ENCODE data around the gene GSTT2.

DNA sequence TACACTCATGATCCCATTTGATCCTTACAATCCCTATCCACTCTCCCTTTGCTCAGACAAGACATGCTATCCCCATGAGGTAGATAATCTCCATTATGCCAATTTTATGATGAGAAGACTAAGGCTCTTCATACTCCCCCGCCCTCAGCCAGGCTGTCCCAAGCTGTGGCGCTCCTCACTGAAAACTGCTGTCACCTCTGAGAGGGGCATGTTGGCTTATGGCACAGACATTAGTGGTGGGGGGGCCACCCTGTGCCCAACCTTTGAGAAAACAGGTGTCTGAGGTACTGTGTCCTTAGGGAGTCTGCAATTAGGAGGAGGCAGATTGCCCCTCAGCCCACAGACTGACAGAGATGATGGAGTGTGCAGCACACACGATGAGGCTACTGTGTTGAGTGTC lies 10.9 kb upstream of the GSTT2 start:
- TF ChIP-seq, protein P1, sequence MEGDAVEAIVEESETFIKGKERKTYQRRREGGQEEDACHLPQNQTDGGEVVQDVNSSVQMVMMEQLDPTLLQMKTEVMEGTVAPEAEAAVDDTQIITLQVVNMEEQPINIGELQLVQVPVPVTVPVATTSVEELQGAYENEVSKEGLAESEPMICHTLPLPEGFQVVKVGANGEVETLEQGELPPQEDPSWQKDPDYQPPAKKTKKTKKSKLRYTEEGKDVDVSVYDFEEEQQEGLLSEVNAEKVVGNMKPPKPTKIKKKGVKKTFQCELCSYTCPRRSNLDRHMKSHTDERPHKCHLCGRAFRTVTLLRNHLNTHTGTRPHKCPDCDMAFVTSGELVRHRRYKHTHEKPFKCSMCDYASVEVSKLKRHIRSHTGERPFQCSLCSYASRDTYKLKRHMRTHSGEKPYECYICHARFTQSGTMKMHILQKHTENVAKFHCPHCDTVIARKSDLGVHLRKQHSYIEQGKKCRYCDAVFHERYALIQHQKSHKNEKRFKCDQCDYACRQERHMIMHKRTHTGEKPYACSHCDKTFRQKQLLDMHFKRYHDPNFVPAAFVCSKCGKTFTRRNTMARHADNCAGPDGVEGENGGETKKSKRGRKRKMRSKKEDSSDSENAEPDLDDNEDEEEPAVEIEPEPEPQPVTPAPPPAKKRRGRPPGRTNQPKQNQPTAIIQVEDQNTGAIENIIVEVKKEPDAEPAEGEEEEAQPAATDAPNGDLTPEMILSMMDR (IDR thresholded peaks at IDR 0.05; ENCODE audit: low read length), result no peak
- TF ChIP-seq EZH2 (IDR thresholded peaks at IDR 0.05; ENCODE audit: borderline replicate concordance, low read length), result no peak
